SKM-1 treated with dmso at 0.1 percent for 144 hours (cell line): ENCODE data around the gene WDR76.
"Not testable (repeated sequence)": the region's sequence is repeated elsewhere in the genome, so short reads cannot be mapped to it uniquely, and the experiment has no call there.

Experiments used
- DNase-seq: peaks from one replicate; lab custom pipeline; 2025; ENCODE audit not compliant: unreplicated experiment; lab: John Stamatoyannopoulos, UW

Gene WDR76

GRCh38 chr15:43821505-43821904, 5.3 kb upstream of the WDR76 start:
- DNase-seq, result no peak

GRCh38 chr15:43824302-43825246, 2.2 kb upstream of the WDR76 start, which contains the start of gene MFAP1:
Gene MFAP1 (minus strand): TSS chr15:43824690. CDS start chr15:43824569, 121 bp downstream.
- peak; percentile 96 for DNase-seq

GRCh38 chr15:43825305-43825704, 1.5 kb upstream of the WDR76 start:
- DNase-seq, result not testable (repeated sequence)

- no peak for DNase-seq
These were observed 734 bp upstream of the WDR76 start for GRCh38 chr15:43826029-43826507.

- no peak for DNase-seq
These were observed 1.4 kb downstream of the WDR76 start for GRCh38 chr15:43828061-43828657.

- DNase-seq, result not testable (repeated sequence)
These were observed 3.2 kb downstream of the WDR76 start for GRCh38 chr15:43829951-43830540.

DNA sequence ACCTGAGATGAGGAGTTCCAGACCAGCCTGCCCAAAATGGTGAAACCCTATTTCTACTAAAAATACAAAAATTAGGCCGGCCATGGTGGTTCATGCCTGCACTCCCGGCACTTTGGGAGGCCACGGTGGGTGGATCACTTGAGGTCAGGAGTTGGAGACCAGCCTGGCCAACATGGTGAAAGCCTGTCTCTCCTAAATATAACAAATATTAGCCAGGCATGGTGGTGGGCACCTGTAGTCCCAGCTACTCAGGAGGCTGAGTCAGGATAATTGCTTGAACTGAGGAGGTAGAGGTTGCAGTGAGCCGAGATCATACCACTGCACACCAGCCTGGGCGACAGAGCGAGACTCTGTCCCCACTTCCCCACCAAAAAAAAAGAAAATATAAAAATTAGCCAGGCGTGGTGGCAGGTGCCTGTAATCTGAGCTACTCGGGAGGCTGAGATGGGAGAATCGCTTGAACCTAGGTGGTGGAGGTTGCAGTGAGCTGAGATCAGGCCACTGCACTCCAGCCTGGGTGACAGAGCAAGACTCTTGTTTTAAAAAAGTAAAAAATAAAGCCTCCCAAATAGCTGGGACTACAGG, 4.0 kb downstream of the WDR76 start:
- DNase-seq, result not testable (repeated sequence)

DNA sequence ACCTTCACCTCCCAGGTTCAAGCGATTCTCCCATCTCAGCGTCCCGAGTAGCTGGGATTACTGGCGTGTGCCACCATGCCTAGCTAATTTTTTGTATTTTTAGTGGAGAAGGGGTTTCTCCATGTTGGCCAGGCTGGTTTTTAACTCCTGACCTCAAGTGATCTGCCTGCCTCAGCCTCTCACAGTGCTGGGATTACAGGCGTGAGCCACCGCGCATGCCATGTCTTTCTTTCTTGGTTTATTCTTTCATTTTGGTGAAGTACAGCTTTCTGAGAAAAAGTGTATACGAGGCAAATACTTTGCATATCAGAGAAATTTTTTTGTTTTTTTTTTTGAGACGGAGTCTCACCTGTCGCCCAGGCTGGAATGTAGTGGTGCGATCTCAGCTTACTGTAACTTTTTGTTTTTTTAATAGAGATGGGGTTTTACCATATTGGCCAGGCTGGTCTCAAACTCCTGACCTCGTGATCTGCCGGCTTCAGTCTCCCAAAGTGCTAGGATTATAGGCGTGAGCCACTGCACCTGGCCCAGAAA, 4.8 kb downstream of the WDR76 start:
- not testable (repeated sequence) for DNase-seq

GRCh38 chr15:43832485-43832884, 5.7 kb downstream of the WDR76 start:
- DNase-seq, result not testable (repeated sequence)

- DNase-seq, result no peak
These were observed 18.6 kb downstream of the WDR76 start for GRCh38 chr15:43845421-43845820.

GRCh38 chr15:43851251-43851650, 24.4 kb downstream of the WDR76 start:
- no peak for DNase-seq

- DNase-seq, result no peak
These were observed 25.8 kb downstream of the WDR76 start for GRCh38 chr15:43852607-43853006.

DNA sequence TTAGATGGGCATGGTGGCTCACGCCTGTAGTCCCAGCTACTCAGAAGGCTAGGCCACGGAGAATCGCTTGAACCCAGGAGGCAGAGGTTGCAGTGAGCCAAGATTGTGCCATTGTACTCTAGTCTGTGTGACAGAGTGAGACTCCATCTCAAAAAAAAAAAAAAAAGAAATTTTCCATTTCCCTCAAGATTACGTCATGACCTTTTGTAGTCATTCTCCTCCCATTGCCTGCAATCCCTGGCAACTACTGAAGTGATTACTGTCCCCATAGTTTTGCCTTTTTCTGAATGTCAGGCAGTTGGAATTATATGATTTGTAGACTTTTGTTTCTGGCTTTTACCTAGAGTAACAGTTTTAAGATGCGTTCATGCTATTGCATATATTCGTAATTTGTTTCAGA, 28.0 kb downstream of the WDR76 start:
- peak; percentile 10 for DNase-seq

DNA sequence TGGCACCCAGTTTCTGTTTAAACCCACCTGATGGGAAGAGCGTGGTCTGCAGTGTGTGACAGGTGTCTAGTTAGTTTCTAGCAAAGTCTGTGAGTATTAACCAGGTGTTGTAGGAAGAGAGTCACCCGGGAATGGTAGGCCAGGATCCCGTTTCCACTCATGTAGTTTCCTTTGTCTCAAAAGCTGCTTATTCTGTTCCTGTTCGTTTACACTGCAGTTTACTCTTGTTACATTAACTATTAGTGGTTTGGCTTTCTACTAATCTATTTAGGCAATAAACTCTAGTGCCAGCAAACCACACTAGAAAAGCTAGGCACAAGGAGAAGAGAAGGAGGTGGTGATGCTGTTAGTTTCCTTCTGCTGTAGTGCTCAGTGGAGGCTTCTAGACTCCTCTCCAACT, 32.7 kb downstream of the WDR76 start:
- no peak for DNase-seq

DNA sequence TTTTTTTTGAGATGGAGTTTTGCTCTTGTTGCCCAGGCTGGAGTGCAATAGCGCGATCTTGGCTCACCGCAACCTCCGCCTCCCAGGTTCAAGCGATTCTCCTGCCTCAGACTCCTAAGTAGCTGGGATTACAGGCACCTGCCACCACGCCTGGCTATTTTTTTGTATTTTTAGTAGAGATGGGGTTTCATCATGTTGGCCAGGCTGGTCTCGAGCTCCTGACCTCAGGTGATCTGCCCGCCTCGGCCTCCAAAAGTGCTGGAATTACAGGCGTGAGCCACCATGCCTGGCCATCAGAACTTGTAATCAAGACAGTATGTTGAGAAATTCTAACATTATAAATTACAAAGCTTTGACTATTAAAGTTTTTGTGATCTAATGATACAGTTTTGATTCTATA, 39.8 kb downstream of the WDR76 start:
- not testable (repeated sequence) for DNase-seq

DNA sequence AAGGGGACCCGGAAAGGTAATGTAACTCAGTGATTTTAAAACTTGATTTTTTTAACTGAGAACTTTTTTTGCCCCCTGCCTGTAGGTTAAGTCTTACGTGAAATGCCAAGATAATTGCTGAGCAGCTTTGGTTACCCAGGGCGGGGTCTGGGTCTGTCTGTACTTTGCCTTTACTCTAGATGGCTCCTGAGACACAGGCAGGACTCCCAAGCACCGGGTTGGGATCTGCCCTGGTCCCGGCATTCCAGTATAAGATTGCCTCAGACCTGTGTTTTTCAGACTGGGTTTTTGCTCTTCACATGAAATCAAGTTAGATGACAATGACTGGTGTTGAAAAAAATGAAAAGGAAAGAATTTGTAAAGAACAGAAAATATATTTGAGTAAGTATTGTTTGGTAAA, 40.3 kb downstream of the WDR76 start:
- no peak for DNase-seq

- no peak for DNase-seq
These were observed 41.6 kb downstream of the WDR76 start for GRCh38 chr15:43868406-43868805.

- no peak for DNase-seq
These were observed 45.0 kb downstream of the WDR76 start for GRCh38 chr15:43871835-43872234.

DNA sequence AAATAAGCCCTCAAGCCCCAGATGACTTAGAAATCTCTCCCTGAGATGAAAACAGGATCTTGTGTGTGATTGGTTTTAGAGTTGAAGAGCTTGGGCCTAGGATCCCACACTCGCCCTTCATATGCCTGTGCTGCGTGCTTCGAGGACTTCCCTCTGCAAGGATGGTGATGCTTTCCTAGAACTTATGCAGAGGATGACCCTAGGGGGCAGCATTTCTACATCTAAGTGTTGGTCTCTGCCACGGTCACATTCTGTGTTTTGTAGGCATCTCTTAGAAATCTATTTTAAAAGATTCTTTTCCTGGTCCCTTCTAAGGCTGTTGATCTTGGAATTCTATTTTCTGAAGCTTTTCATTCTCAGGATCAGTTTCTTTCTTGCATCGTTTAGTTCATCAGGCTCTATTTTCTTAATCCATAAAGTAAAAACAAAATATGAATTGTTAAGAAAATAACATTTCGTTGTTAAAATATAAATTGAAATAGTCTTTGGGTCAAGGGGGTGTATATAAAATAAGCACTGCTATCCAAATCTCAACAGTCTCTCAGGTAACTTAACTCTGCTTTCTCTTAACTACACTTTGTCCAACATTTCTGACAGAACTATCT, 45.7 kb downstream of the WDR76 start:
- peak; percentile 31 for DNase-seq

- DNase-seq, result no peak
These were observed 46.8 kb downstream of the WDR76 start for GRCh38 chr15:43873651-43874050.

DNA sequence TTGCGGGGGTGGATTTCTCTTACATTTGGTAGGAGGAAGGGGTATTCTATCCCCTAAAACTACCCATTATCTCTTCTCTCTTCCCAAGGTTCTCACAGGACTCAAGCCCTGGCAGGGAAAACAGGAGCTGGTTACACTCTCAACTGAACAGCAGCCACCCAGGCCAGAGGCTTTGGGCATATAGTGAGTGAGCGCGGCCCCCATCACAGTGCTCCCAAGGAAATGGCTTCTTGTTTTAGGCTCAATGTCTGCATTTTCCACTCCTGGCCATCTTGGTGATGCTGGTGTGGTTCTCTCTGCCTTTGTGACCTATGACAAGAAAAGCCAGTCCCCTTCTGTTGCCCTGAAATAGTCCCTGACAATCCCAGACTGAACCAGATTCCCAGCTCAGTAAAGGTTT, 50.1 kb downstream of the WDR76 start:
- DNase-seq, result no peak
